IMR-90 (cell line): ENCODE data around the gene SERPINC1. TPM values are rescaled to one million over a fixed set of nuclear protein-coding genes. Genes with fewer than 3 reads are reported as not detected.

Experiments
- ATAC-seq: fragments of 200-7000 bp; cut with Tn5 transposase; 2 replicates; pipeline ENCODE4 v1.9.1; 2020; ENCODE audit warnings: low read depth, mild to moderate bottlenecking, moderate library complexity
- BruUV-seq: library from RNA; stranded (reverse); fragments of 400-500 nt; replicated peaks from 2 replicates; lab custom pipeline; 2021; lab: Mats Ljungman, UMichigan
- CTCF ChIA-PET: fragments of 300-600 bp; formaldehyde crosslinking; extraction: SDS; loops from one replicate; lab custom pipeline; 2021; ENCODE audit warnings: antibody characterized with exemption; lab: Yijun Ruan, JAX
- POLR2A ChIA-PET: fragments of 300-600 bp; sonication (Branson Sonifier 250); formaldehyde crosslinking; loops from one replicate; lab custom pipeline; 2022; ENCODE audit warnings: antibody characterized with exemption; ENCODE audit not compliant: unreplicated experiment; lab: Charles Lee
- DNase-seq: peaks from one replicate; pipeline ENCODE4 v3.0.0; 2013
- H2AFZ ChIP-seq: replicated peaks from 2 replicates; pipeline ENCODE3; 2013; ENCODE audit warnings: low read length, mild to moderate bottlenecking; ENCODE audit not compliant: poor library complexity
- H2AK5ac ChIP-seq: 2 replicates; pipeline ENCODE4 v1.6.1; 2013; ENCODE audit warnings: low read depth, low read length, inconsistent platforms
- H2AK9ac ChIP-seq: replicated peaks from 2 replicates; pipeline ENCODE3; 2013; ENCODE audit warnings: mild to moderate bottlenecking, low read depth, low read length, moderate library complexity; ENCODE audit not compliant: poor library complexity
- H2BK120ac ChIP-seq: 2 replicates; pipeline ENCODE4 v1.6.1; 2013; ENCODE audit warnings: low read depth, low read length, inconsistent platforms
- H2BK15ac ChIP-seq: 3 replicates; pipeline ENCODE4 v1.6.1; 2013; ENCODE audit warnings: low read depth, low read length, inconsistent platforms
- H2BK20ac ChIP-seq: 2 replicates; pipeline ENCODE4 v1.6.1; 2013; ENCODE audit warnings: low read depth, mild to moderate bottlenecking, inconsistent platforms, low read length, moderate library complexity
- H2BK5ac ChIP-seq: 2 replicates; pipeline ENCODE4 v1.6.1; 2013; ENCODE audit warnings: mild to moderate bottlenecking, low read depth, low read length, inconsistent platforms; ENCODE audit not compliant: poor library complexity, severe bottlenecking
- H3K14ac ChIP-seq: replicated peaks from 2 replicates; pipeline ENCODE4 v1.6.1; 2013; ENCODE audit warnings: low read depth, low read length, inconsistent platforms
- H3K18ac ChIP-seq: 2 replicates; pipeline ENCODE4 v1.6.1; 2013; ENCODE audit warnings: low read depth, low read length, control low read depth
- H3K23ac ChIP-seq: 2 replicates; pipeline ENCODE4 v1.6.1; 2013; ENCODE audit warnings: low read depth, low read length, inconsistent platforms
- H3K27ac ChIP-seq: 2 replicates; pipeline ENCODE4 v1.5.1; 2013; ENCODE audit warnings: mild to moderate bottlenecking, control low read depth, low read length; ENCODE audit not compliant: insufficient read depth
- H3K27me3 ChIP-seq: 2 replicates; pipeline ENCODE4 v1.6.1; 2013; ENCODE audit warnings: low read length; ENCODE audit not compliant: control insufficient read depth, insufficient read depth
- H3K36me3 ChIP-seq: 2 replicates; pipeline ENCODE4 v1.6.1; 2013; ENCODE audit warnings: low read length, mixed read lengths; ENCODE audit not compliant: control insufficient read depth, insufficient read depth
- H3K4ac ChIP-seq: 2 replicates; pipeline ENCODE4 v1.6.1; 2013; ENCODE audit warnings: low read depth, low read length, inconsistent platforms
- H3K4me1 ChIP-seq: 2 replicates; pipeline ENCODE4 v1.6.1; 2013; ENCODE audit warnings: low read length, mixed read lengths; ENCODE audit not compliant: control insufficient read depth, insufficient read depth
- H3K4me2 ChIP-seq: 2 replicates; pipeline ENCODE4 v1.6.1; 2013; ENCODE audit warnings: low read depth, mild to moderate bottlenecking, control low read depth, low read length, moderate library complexity
- H3K4me3 ChIP-seq: 2 replicates; pipeline ENCODE4 v1.5.1; 2013; ENCODE audit warnings: low read depth, mild to moderate bottlenecking, control low read depth, low read length, moderate library complexity; ENCODE audit not compliant: insufficient read depth
- H3K56ac ChIP-seq: 2 replicates; pipeline ENCODE4 v1.6.1; 2013; ENCODE audit warnings: low read length, inconsistent platforms; ENCODE audit not compliant: insufficient read depth; ENCODE audit errors: extremely low read depth
- H3K79me1 ChIP-seq, 2 experiments: 2 replicates each; pipeline ENCODE4 v1.6.1; 2013; ENCODE audit warnings: low read length in 2 of 2, inconsistent platforms in 1 of 2, low read depth in 1 of 2
- H3K9ac ChIP-seq: 2 replicates; pipeline ENCODE4 v1.6.1; 2013; ENCODE audit warnings: low read depth, low read length, control low read depth
- H3K9me1 ChIP-seq: 2 replicates; pipeline ENCODE4 v1.6.1; 2013; ENCODE audit warnings: low read length, inconsistent platforms; ENCODE audit not compliant: insufficient read depth
- H3K9me3 ChIP-seq: 2 replicates; pipeline ENCODE4 v1.6.1; 2013; ENCODE audit warnings: low read length; ENCODE audit not compliant: control insufficient read depth, insufficient read depth
- H4K20me1 ChIP-seq: 2 replicates; pipeline ENCODE4 v1.6.1; 2013; ENCODE audit warnings: low read length, inconsistent platforms; ENCODE audit not compliant: insufficient read depth
- H4K5ac ChIP-seq: 2 replicates; pipeline ENCODE4 v1.6.1; 2013; ENCODE audit warnings: mild to moderate bottlenecking, low read depth, low read length, control low read depth
- H4K8ac ChIP-seq, 2 experiments: 2 replicates each; pipeline ENCODE4 v1.6.1; 2013; ENCODE audit warnings: low read depth in 2 of 2, low read length in 2 of 2, control low read depth in 1 of 2, inconsistent platforms in 1 of 2
- H4K91ac ChIP-seq: 2 replicates; pipeline ENCODE4 v1.6.1; 2013; ENCODE audit warnings: low read depth, low read length, inconsistent platforms; ENCODE audit not compliant: insufficient read depth
- BHLHE40 ChIP-seq: fragments of 150-350 bp; IDR thresholded peaks from 2 replicates; pipeline ENCODE4 v1.6.1; 2016; ENCODE audit warnings: mild to moderate bottlenecking, low read depth, low read length
- CEBPB ChIP-seq: IDR thresholded peaks from 2 replicates; pipeline ENCODE4 v1.6.1; 2012; ENCODE audit warnings: low read depth, low read length, improper control_type of control experiment
- CHD1 ChIP-seq: IDR thresholded peaks from 2 replicates; pipeline ENCODE4 v1.6.1; 2012; ENCODE audit warnings: low read depth, low read length, improper control_type of control experiment
- ELK1 ChIP-seq: fragments of 150-350 bp; IDR thresholded peaks from 2 replicates; pipeline ENCODE4 v1.6.1; 2016; ENCODE audit warnings: low read depth, mild to moderate bottlenecking, low read length, moderate library complexity, borderline replicate concordance
- FOS ChIP-seq: fragments of 150-350 bp; IDR thresholded peaks from 2 replicates; pipeline ENCODE4 v1.6.1; 2016; ENCODE audit warnings: low read depth, low read length
- MAFK ChIP-seq: IDR thresholded peaks from 2 replicates; pipeline ENCODE4 v1.6.1; 2012; ENCODE audit warnings: low read depth, low read length, improper control_type of control experiment
- MAZ ChIP-seq: IDR thresholded peaks from 2 replicates; pipeline ENCODE4 v1.6.1; 2012; ENCODE audit warnings: low read depth, mild to moderate bottlenecking, low read length, improper control_type of control experiment, moderate library complexity, borderline replicate concordance
- MXI1 ChIP-seq: IDR thresholded peaks from 2 replicates; pipeline ENCODE4 v1.6.1; 2012; ENCODE audit warnings: low read depth, mild to moderate bottlenecking, low read length, moderate library complexity, borderline replicate concordance
- NFE2L2 ChIP-seq: fragments of 150-350 bp; IDR thresholded peaks from 2 replicates; pipeline ENCODE4 v1.6.1; 2016; ENCODE audit warnings: low read depth, mild to moderate bottlenecking, low read length
- POLR2A ChIP-seq: IDR thresholded peaks from 2 replicates; pipeline ENCODE4 v1.6.1; 2012; ENCODE audit warnings: mild to moderate bottlenecking, low read depth, low read length
- RAD21 ChIP-seq: IDR thresholded peaks from 2 replicates; pipeline ENCODE4 v1.6.1; 2012; ENCODE audit warnings: low read length, improper control_type of control experiment
- RFX5 ChIP-seq: IDR thresholded peaks from 2 replicates; pipeline ENCODE4 v1.8.0; 2012; ENCODE audit warnings: low read depth, mild to moderate bottlenecking, low read length, moderate library complexity
- SMC3 ChIP-seq: fragments of 150-350 bp; IDR thresholded peaks from 2 replicates; pipeline ENCODE4 v1.6.1; 2016; ENCODE audit warnings: low read depth, mild to moderate bottlenecking, antibody characterized with exemption, low read length, moderate library complexity
- USF2 ChIP-seq: fragments of 150-350 bp; IDR thresholded peaks from 2 replicates; pipeline ENCODE4 v1.6.1; 2017; ENCODE audit warnings: mild to moderate bottlenecking, antibody characterized with exemption, low read length, low read depth
- WGBS, 2 experiments: methylation state at CpG; one replicate each; pipeline versions ENCODE4 v1.1.5 to v1.1.7; 2013; ENCODE audit warnings: missing lambda C conversion rate in 2 of 2; ENCODE audit not compliant: insufficient read length in 1 of 2; ENCODE audit errors: extremely low coverage in 2 of 2; 5-methylcytosine and 5-hydroxymethylcytosine counted together
- dilution Hi-C: fragments of 300-500 bp; cut with HindIII; formaldehyde crosslinking; loops from one replicate; pipeline ENCODE4 v1.14.3; 2018; ENCODE audit warnings: low sequenced_read_pairs; ENCODE audit not compliant: unreplicated experiment
- in situ Hi-C: fragments of 300-500 bp; cut with MboI; formaldehyde crosslinking; loops from 3 replicates; pipeline ENCODE4 v1.14.3; 2019; ENCODE audit warnings: low sequenced_read_pairs, inconsistent platforms, mixed read lengths
- intact Hi-C: fragments of 100-400 bp; cut with micrococcal nuclease; formaldehyde crosslinking; loops from 2 replicates; pipeline ENCODE4 v1.10.0; 2022
- polyA plus RNA-seq, 3 experiments: library from polyadenylated mRNA; depleted of rRNA; stranded (reverse); fragments of >200 nt; gene quantifications; 2 replicates each; pipeline ENCODE4 v1.2.3, GENCODE V29; 2012; ENCODE audit warnings: low replicate concordance in 1 of 3
- total RNA-seq: library from RNA; depleted of rRNA; stranded (reverse); fragments of >200 nt; gene quantifications from 2 replicates; pipeline ENCODE4 v1.2.3, GENCODE V29; 2012
- TF ChIP-seq, protein P1 (sequence below): conservative IDR thresholded peaks from 2 replicates; pipeline ENCODE4 v1.5.1; 2012; ENCODE audit warnings: mild to moderate bottlenecking, low read depth, low read length, improper control_type of control experiment

Gene SERPINC1
- total and polyA plus RNA-seq, 2 of the 4 experiments (the other 2 are of a cell fraction) = not detected

DNA sequence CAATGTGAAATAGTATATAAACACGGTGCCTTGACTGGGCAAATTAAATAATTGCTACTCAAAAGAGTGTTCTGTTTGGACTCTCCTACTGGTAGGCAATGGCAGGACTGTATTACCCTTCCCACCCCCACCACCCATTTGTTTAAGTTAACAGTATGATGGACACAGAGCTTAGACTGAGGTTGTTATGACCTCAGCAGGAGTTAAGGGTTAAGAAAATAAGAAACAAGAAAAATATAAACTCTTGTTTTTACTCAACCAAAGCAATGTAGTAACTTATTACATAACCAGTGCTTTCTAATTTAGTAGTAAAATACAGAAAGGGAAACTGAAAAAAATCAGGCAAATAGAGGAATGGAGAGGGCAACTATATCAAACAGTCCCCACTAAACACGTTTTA lies 19.9 kb upstream of the SERPINC1 start:
- H3K4me1 ChIP-seq = no peaks in the 10 kb centered on the region
- no peak overlapping the region for H3K18ac ChIP-seq
- no CpG with 5 or more reads among the region's 2 CpGs for WGBS, 2 experiments
- H3K4me2 ChIP-seq = no peak overlapping the region
- no peak overlapping the region for H3K56ac ChIP-seq
- no peak overlapping the region for H2AK5ac ChIP-seq
- intact Hi-C loops = loop anchor here (5.0 to 10.0 kb wide), 4 partner anchors 35 to 1192 kb away; no protein-coding TSS in a partner anchor
- H4K20me1 ChIP-seq = no peaks in the 10 kb centered on the region
- no peak overlapping the region for H2BK5ac ChIP-seq
- H3K4ac ChIP-seq = no peak overlapping the region
- H3K79me1 ChIP-seq = peaks cover 0 to 3% of the 10 kb centered on the region in 2 experiments; a peak in 2 of 4 replicates
- no peak for DNase-seq
- H3K14ac ChIP-seq = no peak overlapping the region
- no peak overlapping the region for H2AK9ac ChIP-seq
- BruUV-seq = no TSS peak
- CTCF ChIA-PET = no interaction called here
- in situ Hi-C loops = loop anchor here (25.0 kb wide), 1 partner anchor 1200 kb away; no protein-coding TSS in a partner anchor
- dilution Hi-C loops = no loop called here
- no peaks in the 10 kb centered on the region for H3K27me3 ChIP-seq
- peaks cover 27% of the 10 kb centered on the region for H3K36me3 ChIP-seq
- POLR2A ChIA-PET = no interaction called here
- H3K9me3 ChIP-seq = no peaks in the 10 kb centered on the region
- no peak overlapping the region for H2BK20ac ChIP-seq
- H2BK120ac ChIP-seq = no peak overlapping the region
- no peak overlapping the region for H3K9ac ChIP-seq
- no peak for TF ChIP-seq MXI1
- TF ChIP-seq RAD21 = no peak
- TF ChIP-seq RFX5 = no peak
- TF ChIP-seq ELK1 = no peak
- TF ChIP-seq MAFK = no peak
- no peak for TF ChIP-seq MAZ
- TF ChIP-seq, protein P1, sequence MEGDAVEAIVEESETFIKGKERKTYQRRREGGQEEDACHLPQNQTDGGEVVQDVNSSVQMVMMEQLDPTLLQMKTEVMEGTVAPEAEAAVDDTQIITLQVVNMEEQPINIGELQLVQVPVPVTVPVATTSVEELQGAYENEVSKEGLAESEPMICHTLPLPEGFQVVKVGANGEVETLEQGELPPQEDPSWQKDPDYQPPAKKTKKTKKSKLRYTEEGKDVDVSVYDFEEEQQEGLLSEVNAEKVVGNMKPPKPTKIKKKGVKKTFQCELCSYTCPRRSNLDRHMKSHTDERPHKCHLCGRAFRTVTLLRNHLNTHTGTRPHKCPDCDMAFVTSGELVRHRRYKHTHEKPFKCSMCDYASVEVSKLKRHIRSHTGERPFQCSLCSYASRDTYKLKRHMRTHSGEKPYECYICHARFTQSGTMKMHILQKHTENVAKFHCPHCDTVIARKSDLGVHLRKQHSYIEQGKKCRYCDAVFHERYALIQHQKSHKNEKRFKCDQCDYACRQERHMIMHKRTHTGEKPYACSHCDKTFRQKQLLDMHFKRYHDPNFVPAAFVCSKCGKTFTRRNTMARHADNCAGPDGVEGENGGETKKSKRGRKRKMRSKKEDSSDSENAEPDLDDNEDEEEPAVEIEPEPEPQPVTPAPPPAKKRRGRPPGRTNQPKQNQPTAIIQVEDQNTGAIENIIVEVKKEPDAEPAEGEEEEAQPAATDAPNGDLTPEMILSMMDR = no peak
- TF ChIP-seq USF2 = no peak
- TF ChIP-seq POLR2A = no peak
- TF ChIP-seq CEBPB = no peak
- TF ChIP-seq CHD1 = no peak
- TF ChIP-seq BHLHE40 = no peak
- TF ChIP-seq NFE2L2 = no peak
- no peak for TF ChIP-seq FOS
- no peak for TF ChIP-seq SMC3
- H3K9me1 ChIP-seq = no peaks in the 10 kb centered on the region
- no peak overlapping the region for H4K8ac ChIP-seq
- no peak overlapping the region for H2AFZ ChIP-seq
- H2BK15ac ChIP-seq = no peak overlapping the region
- no peak overlapping the region for H3K23ac ChIP-seq
- H4K5ac ChIP-seq = no peak overlapping the region
- H3K27ac ChIP-seq = no peak overlapping the region
- H3K4me3 ChIP-seq = no peak overlapping the region
- H4K91ac ChIP-seq = no peak overlapping the region
- no peak for ATAC-seq
